GM19239 (cell line): Measurements from ENCODE around the gene PLXNB2.
A peak's percentile ranks its signal among the peaks of the same experiment; 100 is the strongest.

ENCODE experiments used
- DNase-seq: peaks from one replicate; pipeline ENCODE4 v3.0.0; 2011; ENCODE audit warnings: low spot score; ENCODE audit not compliant: insufficient read length
- FAIRE-seq: peaks from 2 replicates; lab custom pipeline; 2011; peaks lifted over from hg19 to GRCh38; lab: Jason Lieb, UNC

PLXNB2 gene

GRCh38 chr22:50244420-50245213, 62.8 kb downstream of the PLXNB2 start, which contains the start of gene TUBGCP6:
TSS of gene TUBGCP6 (minus strand) at chr22:50245023. CDS start at chr22:50244459, 564 bp downstream.
- FAIRE-seq, result peak; percentile 91
- peak; percentile 92 for DNase-seq

- no peak for DNase-seq
- FAIRE-seq, result peak; percentile 21
Measured at GRCh38 chr22:50243685-50244419, 63.6 kb downstream of the PLXNB2 start.

- no peak for FAIRE-seq
- no peak for DNase-seq
Measured at GRCh38 chr22:50242406-50242949, 65.0 kb downstream of the PLXNB2 start.

DNA sequence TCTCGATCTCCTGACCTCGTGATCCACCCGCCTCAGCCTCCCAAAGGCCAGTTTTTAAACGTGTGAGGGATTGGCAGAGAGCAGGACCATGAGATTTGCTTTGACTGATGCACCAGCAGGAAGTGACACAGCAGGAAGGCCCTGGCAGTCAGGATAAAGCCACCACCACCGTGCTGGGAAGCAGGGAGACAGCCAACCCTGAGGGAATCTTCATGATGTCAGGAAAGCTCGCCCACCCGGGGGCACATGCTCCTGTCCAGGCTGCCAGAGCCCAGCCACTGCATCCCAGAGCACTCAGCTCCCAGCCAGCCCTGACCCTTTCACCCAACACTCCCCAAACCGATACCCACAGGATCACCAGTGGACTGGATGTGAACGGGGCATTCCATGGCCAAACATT, 68.7 kb downstream of the PLXNB2 start:
- FAIRE-seq, result no peak
- DNase-seq, result no peak

- FAIRE-seq (no peak), DNase-seq (no peak)
Measured at GRCh38 chr22:50236731-50237409, 70.6 kb downstream of the PLXNB2 start.

DNA sequence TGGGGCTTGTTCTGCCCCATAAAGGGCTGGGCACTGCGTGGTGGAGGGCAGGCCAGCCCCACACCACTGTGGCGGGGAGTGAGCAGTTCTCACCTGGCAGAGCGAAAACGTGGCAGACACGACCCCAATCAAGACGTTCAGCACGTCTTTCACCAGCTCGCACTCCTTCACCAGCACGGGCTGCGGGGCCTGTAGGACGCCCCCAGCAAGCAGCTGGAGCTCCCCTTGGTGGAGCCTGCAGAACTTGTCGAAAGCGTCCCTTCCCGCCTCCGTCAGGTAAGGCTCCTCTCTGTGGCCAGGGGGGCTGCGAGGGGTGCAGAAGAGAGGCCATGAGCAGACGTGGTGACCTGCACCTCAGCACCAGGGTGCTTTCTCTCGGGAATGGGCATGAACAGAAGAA, 74.2 kb downstream of the PLXNB2 start:
- DNase-seq, result no peak
- FAIRE-seq, result no peak

DNA sequence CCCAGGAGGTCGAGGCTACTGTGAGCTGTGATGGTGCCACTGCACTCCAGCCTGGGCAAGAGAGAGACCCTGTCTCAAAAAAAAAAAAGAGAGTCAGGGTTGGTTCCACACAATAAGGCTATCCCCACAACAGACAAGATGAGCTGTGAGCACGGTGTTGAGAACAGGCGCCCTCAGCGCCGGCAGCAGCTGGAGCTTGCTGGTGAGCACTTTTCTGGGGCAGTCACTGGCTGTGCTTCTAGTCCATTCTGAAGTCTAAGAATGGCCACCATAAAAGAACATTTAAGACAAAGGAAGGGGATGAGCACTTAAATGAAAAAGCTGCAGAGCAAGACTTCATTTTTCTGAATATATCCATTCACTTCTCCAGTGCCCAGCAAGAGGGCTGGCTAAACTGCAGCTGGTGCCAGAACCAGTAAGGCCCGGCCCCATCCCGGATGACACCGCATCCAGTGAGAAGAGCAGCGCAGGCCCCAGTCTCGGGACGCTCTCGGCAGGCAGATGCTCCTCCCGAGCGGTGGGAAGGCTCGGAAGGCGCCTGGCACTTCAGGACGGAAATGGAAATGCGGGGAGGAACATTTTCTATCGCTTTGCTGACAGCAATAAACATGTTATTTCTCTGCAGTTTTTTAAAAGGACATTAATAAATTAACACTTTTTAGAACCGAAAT, 74.8 kb downstream of the PLXNB2 start:
- DNase-seq, result no peak
- no peak for FAIRE-seq

GRCh38 chr22:50229370-50229769, 78.1 kb downstream of the PLXNB2 start:
- FAIRE-seq (no peak), DNase-seq (no peak)

DNA sequence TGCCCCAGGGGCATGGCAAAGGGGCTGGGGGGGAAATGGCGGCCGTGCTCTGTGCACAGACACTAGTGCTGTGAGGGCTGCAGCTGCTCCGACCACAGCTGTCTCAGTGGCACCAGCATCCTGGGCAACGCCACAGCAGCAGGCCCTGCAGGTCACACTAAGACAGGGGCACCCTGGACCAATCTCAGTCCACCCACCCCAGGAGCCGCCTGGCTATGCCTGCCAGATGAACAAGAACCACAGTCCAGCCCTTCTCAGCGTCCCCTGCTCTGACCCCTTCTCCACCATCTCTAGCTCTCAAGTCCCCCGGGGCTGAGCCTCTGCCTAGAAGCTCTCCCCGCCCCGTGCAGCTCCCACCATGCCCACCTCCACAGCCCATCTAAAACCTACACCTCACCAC, 79.1 kb downstream of the PLXNB2 start:
- FAIRE-seq (no peak), DNase-seq (no peak)

GRCh38 chr22:50227579-50228215, 79.7 kb downstream of the PLXNB2 start:
- DNase-seq, result no peak

DNA sequence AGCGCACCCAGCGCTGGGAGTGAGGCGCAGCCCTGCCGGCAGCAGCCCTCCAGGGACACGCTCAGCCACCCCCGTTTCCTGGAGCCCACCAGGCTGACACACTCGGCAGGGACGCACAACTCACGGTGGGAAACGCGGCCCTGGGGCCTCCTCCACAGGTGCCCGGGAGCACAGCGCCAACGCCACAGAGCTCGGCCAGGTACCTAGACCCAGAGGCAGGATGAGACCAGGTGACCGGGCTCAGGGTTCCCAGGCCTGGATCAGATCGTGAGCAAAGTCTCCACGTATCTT, 80.6 kb downstream of the PLXNB2 start:
- no peak for FAIRE-seq
- DNase-seq, result no peak

More at GRCh38 chr22:50227579-50228215, 79.7 kb downstream of the PLXNB2 start:
- no peak for FAIRE-seq

DNA sequence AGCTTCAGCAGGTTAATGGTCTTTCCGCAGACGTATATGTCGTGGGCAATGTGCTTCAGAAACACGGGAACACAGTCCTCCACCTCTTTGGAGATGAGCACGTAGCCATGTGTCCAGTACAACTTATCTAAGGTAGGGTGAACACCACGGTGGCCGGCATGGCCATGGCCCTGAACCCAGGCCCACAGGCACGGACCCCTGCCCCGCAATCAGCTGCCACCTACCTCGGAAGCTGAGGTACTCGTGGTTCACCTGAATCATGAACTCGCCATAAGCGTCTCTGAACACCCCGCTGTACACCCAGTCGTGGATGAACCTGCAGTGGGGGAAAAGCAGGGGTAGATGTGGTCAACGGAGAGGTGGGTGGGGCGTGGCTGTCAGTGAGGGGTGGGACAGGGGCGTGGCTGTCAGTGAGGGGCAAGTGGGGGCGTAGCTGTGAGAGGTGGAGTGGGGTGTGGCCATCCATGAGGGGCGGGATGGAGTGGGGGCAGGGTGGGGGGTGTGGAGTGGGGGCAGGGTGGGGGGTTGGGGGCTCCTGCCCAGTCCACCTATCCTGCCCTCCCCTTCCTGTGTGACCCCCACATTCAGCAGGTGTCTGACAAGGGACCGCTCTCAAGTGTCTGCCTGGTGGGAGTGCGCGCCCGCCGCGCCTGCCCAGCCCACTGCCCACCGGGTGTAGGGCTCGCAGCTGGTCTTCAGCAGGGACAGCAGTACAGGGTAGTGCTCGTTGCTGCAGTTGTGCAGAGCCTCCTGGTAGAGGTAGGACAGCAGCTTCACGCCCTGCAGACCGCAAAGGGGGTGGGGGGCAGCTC, 81.2 kb downstream of the PLXNB2 start:
- FAIRE-seq (no peak), DNase-seq (no peak)

DNA sequence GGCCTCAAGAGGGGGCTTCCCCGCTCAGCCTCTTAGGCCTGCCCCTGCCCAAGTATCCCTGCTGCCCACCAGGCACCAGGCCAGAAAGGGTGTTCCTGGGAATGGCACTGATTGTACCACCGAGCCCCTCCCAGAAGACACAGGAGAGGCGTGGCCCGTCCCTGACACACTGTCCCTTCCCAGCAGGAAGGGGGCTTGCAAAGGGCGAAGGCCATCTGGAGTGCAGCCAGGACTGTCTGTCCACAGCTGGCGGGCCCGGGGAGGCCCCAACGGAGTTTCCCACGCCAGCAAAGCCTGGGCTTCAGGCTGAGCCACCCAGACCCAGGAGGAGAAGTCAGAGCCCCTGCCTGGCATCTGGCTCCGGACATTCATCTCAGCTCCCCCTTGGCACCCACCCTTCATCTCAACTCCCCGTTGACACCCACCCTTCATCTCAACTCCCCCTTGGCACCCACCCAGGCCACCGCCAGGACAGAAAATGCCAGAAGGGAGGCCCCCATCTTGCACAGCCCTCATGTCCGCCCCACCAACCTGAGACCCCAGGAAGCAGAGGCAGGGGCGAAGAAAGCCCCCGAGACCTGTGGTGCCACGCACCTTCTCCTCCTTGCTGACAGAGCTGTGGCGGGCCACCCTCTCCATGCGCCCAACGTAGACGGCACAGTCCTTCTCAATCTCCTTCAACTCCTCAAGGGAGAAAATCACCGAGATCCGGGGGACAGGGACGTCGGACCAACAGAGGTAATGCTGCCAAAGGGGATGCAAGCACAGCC, 82.1 kb downstream of the PLXNB2 start:
- no peak for FAIRE-seq
- DNase-seq, result no peak
